MCF 10A (cell line): ENCODE results near the gene SPRY1. TPM values are rescaled to one million over a fixed set of nuclear protein-coding genes. Genes with fewer than 3 reads are reported as not detected.

Experiments used
- BruUV-seq: library from RNA; stranded (reverse); fragments of 400-500 nt; replicated peaks from 2 replicates; lab custom pipeline; 2021; lab: Mats Ljungman, UMichigan
- CTCF ChIA-PET: fragments of 300-600 bp; sonication (Branson Sonifier 250); formaldehyde crosslinking; extraction: SDS; loops from one replicate; lab custom pipeline; 2021; ENCODE audit warnings: antibody characterized with exemption, inconsistent platforms; lab: Yijun Ruan, JAX
- POLR2A ChIA-PET: fragments of 300-600, 350-650 bp; sonication (Branson Sonifier 250); formaldehyde crosslinking; extraction: SDS; loops from one replicate; lab custom pipeline; 2020; ENCODE audit warnings: antibody characterized with exemption, inconsistent platforms; lab: Yijun Ruan, JAX
- DNase-seq: peaks from one replicate; pipeline ENCODE4 v3.0.0-alpha.2; 2018; ENCODE audit not compliant: unreplicated experiment
- H3K27ac Mint-ChIP-seq: one replicate; pipeline ENCODE4 v1.8.0; 2022; ENCODE audit warnings: mild to moderate bottlenecking, low read depth, mixed read lengths; ENCODE audit not compliant: unreplicated experiment
- H3K27me3 Mint-ChIP-seq: one replicate; pipeline ENCODE4 v1.8.0; 2022; ENCODE audit warnings: mixed read lengths; ENCODE audit not compliant: insufficient read depth, unreplicated experiment
- H3K36me3 Mint-ChIP-seq: one replicate; pipeline ENCODE4 v1.8.0; 2022; ENCODE audit warnings: mild to moderate bottlenecking, moderate library complexity, mixed read lengths; ENCODE audit not compliant: insufficient read depth, unreplicated experiment
- H3K4me1 Mint-ChIP-seq: one replicate; pipeline ENCODE4 v1.8.0; 2022; ENCODE audit warnings: mixed read lengths; ENCODE audit not compliant: insufficient read depth, unreplicated experiment
- H3K4me3 Mint-ChIP-seq: one replicate; pipeline ENCODE4 v1.8.0; 2022; ENCODE audit warnings: mild to moderate bottlenecking, moderate library complexity, mixed read lengths; ENCODE audit not compliant: unreplicated experiment
- H3K9me3 Mint-ChIP-seq: one replicate; pipeline ENCODE4 v1.8.0; 2022; ENCODE audit warnings: mixed read lengths; ENCODE audit not compliant: unreplicated experiment
- CTCF ChIP-seq: fragments of 200-600 bp; IDR thresholded peaks from one replicate; pipeline ENCODE4 v1.8.0; 2022; ENCODE audit warnings: antibody characterized with exemption, mild to moderate bottlenecking; ENCODE audit not compliant: unreplicated experiment
- intact Hi-C: fragments of 100-400 bp; cut with micrococcal nuclease; formaldehyde crosslinking; loops from 2 replicates; pipeline ENCODE4 v1.14.1; 2022
- total RNA-seq: library from RNA; stranded (reverse); gene quantifications from 2 replicates; pipeline ENCODE4 v1.2.3, GENCODE V29; 2022

Gene SPRY1
- total RNA-seq, 1 experiment from 2014 or later: 5.6 TPM

DNA sequence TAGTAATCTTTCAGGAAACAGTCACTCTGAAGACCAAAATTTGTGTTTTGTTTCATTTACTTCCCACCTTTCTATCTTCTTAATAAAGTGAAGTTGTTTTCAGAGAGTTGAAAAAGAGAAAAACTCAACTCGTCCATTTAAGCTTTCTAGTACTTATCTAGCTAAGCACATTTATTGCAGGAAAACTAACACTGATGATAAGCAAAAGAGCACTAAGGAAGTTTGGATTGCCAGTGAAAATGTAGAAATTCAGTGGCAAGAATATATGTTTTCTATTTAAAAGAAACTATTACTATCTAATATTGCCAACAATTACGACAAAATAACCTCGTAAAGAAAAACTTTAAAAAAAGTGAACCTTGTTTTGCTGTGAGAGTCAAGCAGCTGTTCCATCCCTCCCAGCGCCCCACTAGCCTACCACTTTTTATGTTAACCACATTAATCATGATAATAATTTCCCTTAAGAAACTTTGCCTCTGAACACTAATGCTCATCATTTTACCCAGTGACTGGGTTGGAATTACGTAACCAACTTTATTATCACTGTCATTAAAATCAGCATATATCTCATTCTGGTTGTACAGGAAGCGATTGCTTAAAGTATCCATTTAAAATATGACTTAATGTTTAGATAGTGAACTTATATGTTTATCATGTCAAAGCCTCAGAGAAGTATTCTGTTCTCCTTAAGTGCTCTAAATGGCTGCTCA, 24.8 kb downstream of the SPRY1 start:
- POLR2A ChIA-PET: no interaction called here
- intact Hi-C loops: no loop called here
- no peak overlapping the region for H3K4me3 Mint-ChIP-seq
- H3K27me3 Mint-ChIP-seq: no peaks in the 10 kb centered on the region
- no peaks in the 10 kb centered on the region for H3K36me3 Mint-ChIP-seq
- BruUV-seq: no TSS peak
- no peak overlapping the region for H3K27ac Mint-ChIP-seq
- H3K4me1 Mint-ChIP-seq: peaks cover 12% of the 10 kb centered on the region
- CTCF ChIA-PET: interaction anchor here (0.6 kb wide), 1 partner anchor 844 kb away, joined by 3 read pairs; no protein-coding TSS in a partner anchor
- H3K9me3 Mint-ChIP-seq: no peaks in the 10 kb centered on the region
- DNase-seq: no peak
- no peak for TF ChIP-seq CTCF

DNA sequence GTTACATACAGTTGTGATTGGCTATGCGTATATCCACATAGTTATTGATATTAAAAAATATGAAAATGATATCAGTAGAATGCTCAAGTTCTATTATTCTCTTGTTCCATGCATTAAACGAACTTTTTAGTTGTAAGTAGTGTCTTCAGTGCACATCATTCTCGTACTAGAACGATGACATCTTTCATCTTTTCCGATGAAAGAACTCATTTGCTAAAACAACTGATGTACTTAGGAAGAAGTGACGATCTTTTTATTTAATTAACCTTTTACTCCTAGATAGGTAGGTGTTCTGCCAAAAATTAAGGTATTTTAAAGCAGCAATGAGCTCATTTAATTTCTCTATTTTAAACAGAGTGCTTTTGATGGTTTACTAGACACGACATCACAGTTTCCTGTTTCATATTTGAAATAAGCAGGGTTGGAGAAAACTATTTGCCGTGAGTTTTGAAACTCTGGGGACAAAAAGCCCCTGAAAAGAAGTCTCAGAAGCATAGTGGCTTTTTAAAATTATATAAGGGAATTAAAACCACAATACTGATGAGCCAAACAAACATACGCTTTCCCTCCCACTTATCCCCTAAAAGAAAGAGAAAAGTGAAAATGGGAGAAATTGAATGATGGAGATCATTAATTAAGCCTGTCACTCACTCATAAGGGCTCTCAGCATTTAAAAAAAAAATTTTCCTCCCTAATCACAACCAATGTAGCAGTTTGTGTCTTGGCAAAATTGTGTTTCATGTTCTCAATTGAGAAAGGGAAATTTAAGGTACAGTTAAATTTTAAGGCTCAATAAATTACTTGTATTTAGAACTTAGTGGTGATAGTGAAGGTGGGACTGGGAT, 25.6 kb downstream of the SPRY1 start:
- no peak for DNase-seq
- no peaks in the 10 kb centered on the region for H3K9me3 Mint-ChIP-seq
- no peak for TF ChIP-seq CTCF
- POLR2A ChIA-PET: no interaction called here
- H3K27ac Mint-ChIP-seq: no peak overlapping the region
- no TSS peak for BruUV-seq
- H3K36me3 Mint-ChIP-seq: no peaks in the 10 kb centered on the region
- no peak overlapping the region for H3K4me3 Mint-ChIP-seq
- H3K27me3 Mint-ChIP-seq: no peaks in the 10 kb centered on the region
- H3K4me1 Mint-ChIP-seq: peaks cover 10% of the 10 kb centered on the region
- CTCF ChIA-PET: no interaction called here
- intact Hi-C loops: no loop called here

- Mint-ChIP-seq H3K9me3 (no peaks in the 10 kb centered on the region), H3K27ac (no peak overlapping the region), H3K4me1 (peaks cover under 1% of the 10 kb centered on the region), H3K27me3 (no peaks in the 10 kb centered on the region), H3K36me3 (no peaks in the 10 kb centered on the region), H3K4me3 (no peak overlapping the region)
- DNase-seq: no peak
- no TSS peak for BruUV-seq
- CTCF ChIA-PET: interaction anchor here (0.6 to 1.1 kb wide), 3 partner anchors 25 to 490 kb away, joined by 3 to 7 read pairs (median 3); no protein-coding TSS in a partner anchor
- intact Hi-C loops: no loop called here
- POLR2A ChIA-PET: no interaction called here
- no peak for TF ChIP-seq CTCF
Observed at GRCh38 chr4:123423819-123424218, 27.2 kb downstream of the SPRY1 start.

- DNase-seq: no peak
- ChIA-PET CTCF (no interaction called here), POLR2A (no interaction called here)
- Mint-ChIP-seq H3K36me3 (no peaks in the 10 kb centered on the region), H3K27ac (no peak overlapping the region), H3K27me3 (no peaks in the 10 kb centered on the region), H3K4me3 (no peak overlapping the region), H3K9me3 (no peaks in the 10 kb centered on the region), H3K4me1 (no peaks in the 10 kb centered on the region)
- no peak for TF ChIP-seq CTCF
- intact Hi-C loops: no loop called here
- no TSS peak for BruUV-seq
Observed at GRCh38 chr4:123427951-123428350, 31.4 kb downstream of the SPRY1 start.
